PC-3 (cell line): ENCODE measurements around the gene NTS.

Experiments used
- EZH2 ChIP-seq: fragments of 300-600 bp; sonication (generic); IDR thresholded peaks from one replicate; pipeline ENCODE4 v1.6.1; 2017; ENCODE audit warnings: antibody characterized with exemption, mild to moderate bottlenecking, low read length; ENCODE audit not compliant: unreplicated experiment
- TF ChIP-seq, protein P1 (sequence below): fragments of 300-600 bp; sonication (generic); conservative IDR thresholded peaks from 2 replicates; pipeline ENCODE4 v1.5.1; 2017; ENCODE audit warnings: antibody characterized with exemption, low read depth, mild to moderate bottlenecking, low read length

- TF ChIP-seq, protein P1, sequence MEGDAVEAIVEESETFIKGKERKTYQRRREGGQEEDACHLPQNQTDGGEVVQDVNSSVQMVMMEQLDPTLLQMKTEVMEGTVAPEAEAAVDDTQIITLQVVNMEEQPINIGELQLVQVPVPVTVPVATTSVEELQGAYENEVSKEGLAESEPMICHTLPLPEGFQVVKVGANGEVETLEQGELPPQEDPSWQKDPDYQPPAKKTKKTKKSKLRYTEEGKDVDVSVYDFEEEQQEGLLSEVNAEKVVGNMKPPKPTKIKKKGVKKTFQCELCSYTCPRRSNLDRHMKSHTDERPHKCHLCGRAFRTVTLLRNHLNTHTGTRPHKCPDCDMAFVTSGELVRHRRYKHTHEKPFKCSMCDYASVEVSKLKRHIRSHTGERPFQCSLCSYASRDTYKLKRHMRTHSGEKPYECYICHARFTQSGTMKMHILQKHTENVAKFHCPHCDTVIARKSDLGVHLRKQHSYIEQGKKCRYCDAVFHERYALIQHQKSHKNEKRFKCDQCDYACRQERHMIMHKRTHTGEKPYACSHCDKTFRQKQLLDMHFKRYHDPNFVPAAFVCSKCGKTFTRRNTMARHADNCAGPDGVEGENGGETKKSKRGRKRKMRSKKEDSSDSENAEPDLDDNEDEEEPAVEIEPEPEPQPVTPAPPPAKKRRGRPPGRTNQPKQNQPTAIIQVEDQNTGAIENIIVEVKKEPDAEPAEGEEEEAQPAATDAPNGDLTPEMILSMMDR = peak; percentile 90
- TF ChIP-seq EZH2 = no peak
Observed at GRCh38 chr12:85866986-85867776, 6.9 kb upstream of the NTS start.
